ENCODE results near the gene SLC6A12. TPM values are rescaled to one million over a fixed set of nuclear protein-coding genes. Genes with fewer than 3 reads are reported as not detected.

The SLC6A12 gene
- total RNA-seq, 2 donors from 2014 or later: 0.16 to 2.5 TPM

GRCh38 chr12:253116-253831 lies 39.3 kb upstream of the SLC6A12 start:
- Histone ChIP-seq H3K9ac (ENCODE audit: low read depth in 2 of 2, low read length in 2 of 2) (no peak overlapping the region), H3K4me1 (no peaks in the 10 kb centered on the region), H3K4me3 (no peak overlapping the region), H3K9me3 (no peaks in the 10 kb centered on the region), H3K36me3 (no peaks in the 10 kb centered on the region), H3K27me3 (no peaks in the 10 kb centered on the region), H3K27ac (no peak overlapping the region)
- no peak for TF ChIP-seq CTCF (IDR thresholded peaks at IDR 0.05)
- intact Hi-C loops (cut with DNase I): no loop called here
- no peak for DNase-seq

GRCh38 chr12:252636-253035 lies 38.7 kb upstream of the SLC6A12 start:
- H3K27ac ChIP-seq: no peak overlapping the region
- no peaks in the 10 kb centered on the region for H3K27me3 ChIP-seq
- H3K4me3 ChIP-seq: no peak overlapping the region
- no peak overlapping the region for H3K9ac ChIP-seq (ENCODE audit: low read depth in 2 of 2, low read length in 2 of 2)
- no peaks in the 10 kb centered on the region for H3K9me3 ChIP-seq
- no peaks in the 10 kb centered on the region for H3K4me1 ChIP-seq
- intact Hi-C loops (cut with DNase I): no loop called here
- no peak for DNase-seq
- no peaks in the 10 kb centered on the region for H3K36me3 ChIP-seq
- no peak for TF ChIP-seq CTCF (IDR thresholded peaks at IDR 0.05)

- Histone ChIP-seq H3K36me3 (no peaks in the 10 kb centered on the region), H3K9ac (ENCODE audit: low read depth in 2 of 2, low read length in 2 of 2) (no peak overlapping the region), H3K27ac (no peak overlapping the region), H3K4me3 (no peak overlapping the region), H3K4me1 (no peaks in the 10 kb centered on the region), H3K27me3 (no peaks in the 10 kb centered on the region), H3K9me3 (no peaks in the 10 kb centered on the region)
- no peak for TF ChIP-seq CTCF (IDR thresholded peaks at IDR 0.05)
- intact Hi-C loops (cut with DNase I): no loop called here
- no peak for DNase-seq
These were observed 33.3 kb upstream of the SLC6A12 start for GRCh38 chr12:247271-247670.

- no peak for DNase-seq
- Histone ChIP-seq H3K9ac (ENCODE audit: low read depth in 2 of 2, low read length in 2 of 2) (no peak overlapping the region), H3K36me3 (no peaks in the 10 kb centered on the region), H3K4me1 (no peaks in the 10 kb centered on the region), H3K27ac (no peak overlapping the region), H3K9me3 (no peaks in the 10 kb centered on the region), H3K4me3 (no peak overlapping the region), H3K27me3 (no peaks in the 10 kb centered on the region)
- no peak for TF ChIP-seq CTCF (IDR thresholded peaks at IDR 0.05)
- intact Hi-C loops (cut with DNase I): no loop called here
These were observed 29.4 kb upstream of the SLC6A12 start for GRCh38 chr12:243381-243780.

GRCh38 chr12:242496-242895 lies 28.5 kb upstream of the SLC6A12 start:
- no peaks in the 10 kb centered on the region for H3K9me3 ChIP-seq
- no peaks in the 10 kb centered on the region for H3K4me1 ChIP-seq
- no peaks in the 10 kb centered on the region for H3K36me3 ChIP-seq
- no peak overlapping the region for H3K4me3 ChIP-seq
- no peak for DNase-seq
- no peak overlapping the region for H3K27ac ChIP-seq
- H3K27me3 ChIP-seq: no peaks in the 10 kb centered on the region
- TF ChIP-seq CTCF (IDR thresholded peaks at IDR 0.05): no peak
- intact Hi-C loops (cut with DNase I): no loop called here
- no peak overlapping the region for H3K9ac ChIP-seq (ENCODE audit: low read depth in 2 of 2, low read length in 2 of 2)
